ENCODE measurements around the gene CHD3.
A peak's percentile ranks its signal among the peaks of the same experiment; 100 is the strongest.
"Not testable (repeated sequence)": the region's sequence is repeated elsewhere in the genome, so short reads cannot be mapped to it uniquely, and the experiment has no call there.

CHD3 gene

DNA sequence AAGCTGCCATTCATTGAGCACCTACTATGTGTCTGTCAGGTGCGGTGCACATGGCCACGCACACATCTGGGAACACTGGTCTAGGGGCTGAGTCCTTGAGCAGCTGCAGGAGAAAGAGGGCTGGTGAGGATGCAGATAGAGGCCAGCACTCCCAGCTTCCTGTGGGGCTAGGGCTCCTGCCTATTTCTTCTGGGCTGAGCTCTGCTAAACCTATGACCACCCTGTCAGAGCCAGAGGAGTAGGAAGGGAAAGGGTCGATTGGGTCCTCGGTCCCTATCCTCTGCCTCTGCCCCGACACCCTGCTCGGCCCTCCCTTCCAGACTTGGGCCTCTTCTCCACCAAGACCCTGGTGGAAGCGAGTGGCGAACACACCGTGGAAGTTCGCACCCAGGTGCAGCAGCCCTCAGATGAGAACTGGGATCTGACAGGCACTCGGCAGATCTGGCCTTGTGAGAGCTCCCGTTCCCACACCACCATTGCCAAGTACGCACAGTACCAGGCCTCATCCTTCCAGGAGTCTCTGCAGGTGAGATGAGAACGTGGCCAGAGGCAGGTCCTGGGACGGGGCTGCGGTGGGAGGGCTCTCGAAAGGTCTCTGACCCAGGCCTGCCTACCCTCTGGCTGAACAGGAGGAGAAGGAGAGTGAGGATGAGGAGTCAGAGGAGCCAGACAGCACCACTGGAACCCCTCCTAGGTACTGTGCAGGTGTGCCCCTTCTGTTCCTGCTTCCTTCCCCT is 37.7 kb upstream of the CHD3 start:
- DNase-seq: no peak

DNA sequence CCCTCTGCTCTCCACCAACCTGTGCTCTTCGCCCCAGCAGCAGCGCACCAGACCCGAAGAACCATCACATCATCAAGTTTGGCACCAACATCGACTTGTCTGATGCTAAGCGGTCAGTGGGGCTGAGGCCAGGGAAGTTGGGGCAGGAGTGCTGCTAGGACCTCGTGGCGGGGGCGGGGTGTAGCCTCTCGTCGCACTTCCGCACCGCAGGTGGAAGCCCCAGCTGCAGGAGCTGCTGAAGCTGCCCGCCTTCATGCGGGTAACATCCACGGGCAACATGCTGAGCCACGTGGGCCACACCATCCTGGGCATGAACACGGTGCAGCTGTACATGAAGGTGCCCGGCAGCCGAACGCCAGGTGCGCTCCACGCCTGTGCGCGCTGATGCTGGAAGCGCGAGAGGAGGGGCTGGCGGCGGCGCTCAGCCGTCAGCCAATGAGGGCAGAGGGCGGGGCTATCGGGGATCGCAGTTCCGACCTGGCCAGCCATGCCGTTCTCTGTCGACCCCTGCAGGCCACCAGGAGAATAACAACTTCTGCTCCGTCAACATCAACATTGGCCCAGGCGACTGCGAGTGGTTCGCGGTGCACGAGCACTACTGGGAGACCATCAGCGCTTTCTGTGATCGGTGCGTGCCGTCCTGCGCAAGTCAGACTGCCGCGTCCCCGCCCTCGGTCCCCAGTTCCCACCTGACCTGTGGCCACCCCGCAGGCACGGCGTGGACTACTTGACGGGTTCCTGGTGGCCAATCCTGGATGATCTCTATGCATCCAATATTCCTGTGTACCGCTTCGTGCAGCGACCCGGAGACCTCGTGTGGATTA is 36.9 kb upstream of the CHD3 start:
- DNase-seq: no peak

DNA sequence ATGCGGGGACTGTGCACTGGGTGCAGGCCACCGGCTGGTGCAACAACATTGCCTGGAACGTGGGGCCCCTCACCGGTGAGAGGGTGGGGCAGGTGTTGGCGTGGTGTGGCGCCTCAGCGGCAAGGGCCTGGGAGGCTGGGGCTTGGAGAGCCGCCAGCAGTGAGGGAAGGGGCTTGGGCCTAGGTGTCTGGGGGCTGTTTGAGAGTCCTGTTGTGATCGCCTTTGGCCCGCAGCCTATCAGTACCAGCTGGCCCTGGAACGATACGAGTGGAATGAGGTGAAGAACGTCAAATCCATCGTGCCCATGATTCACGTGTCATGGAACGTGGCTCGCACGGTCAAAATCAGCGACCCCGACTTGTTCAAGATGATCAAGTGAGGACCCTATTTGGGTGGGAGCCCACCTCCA is 36.3 kb upstream of the CHD3 start:
- DNase-seq: no peak

DNA sequence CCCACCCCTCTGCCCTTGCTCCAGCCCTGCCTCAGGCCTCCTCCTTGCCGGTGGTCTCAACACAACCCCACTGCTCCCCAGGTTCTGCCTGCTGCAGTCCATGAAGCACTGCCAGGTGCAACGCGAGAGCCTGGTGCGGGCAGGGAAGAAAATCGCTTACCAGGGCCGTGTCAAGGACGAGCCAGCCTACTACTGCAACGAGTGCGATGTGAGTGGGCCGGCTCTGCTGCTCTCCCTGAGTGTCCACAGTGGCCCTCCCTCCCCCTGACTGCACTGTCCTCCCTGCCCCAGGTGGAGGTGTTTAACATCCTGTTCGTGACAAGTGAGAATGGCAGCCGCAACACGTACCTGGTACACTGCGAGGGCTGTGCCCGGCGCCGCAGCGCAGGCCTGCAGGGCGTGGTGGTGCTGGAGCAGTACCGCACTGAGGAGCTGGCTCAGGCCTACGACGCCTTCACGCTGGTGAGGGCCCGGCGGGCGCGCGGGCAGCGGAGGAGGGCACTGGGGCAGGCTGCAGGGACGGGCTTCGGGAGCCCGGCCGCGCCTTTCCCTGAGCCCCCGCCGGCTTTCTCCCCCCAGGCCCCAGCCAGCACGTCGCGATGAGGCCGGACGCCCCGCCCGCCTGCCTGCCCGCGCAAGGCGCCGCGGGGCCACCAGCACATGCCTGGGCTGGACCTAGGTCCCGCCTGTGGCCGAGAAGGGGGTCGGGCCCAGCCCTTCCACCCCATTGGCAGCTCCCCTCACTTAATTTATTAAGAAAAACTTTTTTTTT is 35.5 kb upstream of the CHD3 start:
- no peak for DNase-seq

DNA sequence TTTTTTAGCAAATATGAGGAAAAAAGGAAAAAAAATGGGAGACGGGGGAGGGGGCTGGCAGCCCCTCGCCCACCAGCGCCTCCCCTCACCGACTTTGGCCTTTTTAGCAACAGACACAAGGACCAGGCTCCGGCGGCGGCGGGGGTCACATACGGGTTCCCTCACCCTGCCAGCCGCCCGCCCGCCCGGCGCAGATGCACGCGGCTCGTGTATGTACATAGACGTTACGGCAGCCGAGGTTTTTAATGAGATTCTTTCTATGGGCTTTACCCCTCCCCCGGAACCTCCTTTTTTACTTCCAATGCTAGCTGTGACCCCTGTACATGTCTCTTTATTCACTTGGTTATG is 34.9 kb upstream of the CHD3 start:
- DNase-seq: no peak

DNA sequence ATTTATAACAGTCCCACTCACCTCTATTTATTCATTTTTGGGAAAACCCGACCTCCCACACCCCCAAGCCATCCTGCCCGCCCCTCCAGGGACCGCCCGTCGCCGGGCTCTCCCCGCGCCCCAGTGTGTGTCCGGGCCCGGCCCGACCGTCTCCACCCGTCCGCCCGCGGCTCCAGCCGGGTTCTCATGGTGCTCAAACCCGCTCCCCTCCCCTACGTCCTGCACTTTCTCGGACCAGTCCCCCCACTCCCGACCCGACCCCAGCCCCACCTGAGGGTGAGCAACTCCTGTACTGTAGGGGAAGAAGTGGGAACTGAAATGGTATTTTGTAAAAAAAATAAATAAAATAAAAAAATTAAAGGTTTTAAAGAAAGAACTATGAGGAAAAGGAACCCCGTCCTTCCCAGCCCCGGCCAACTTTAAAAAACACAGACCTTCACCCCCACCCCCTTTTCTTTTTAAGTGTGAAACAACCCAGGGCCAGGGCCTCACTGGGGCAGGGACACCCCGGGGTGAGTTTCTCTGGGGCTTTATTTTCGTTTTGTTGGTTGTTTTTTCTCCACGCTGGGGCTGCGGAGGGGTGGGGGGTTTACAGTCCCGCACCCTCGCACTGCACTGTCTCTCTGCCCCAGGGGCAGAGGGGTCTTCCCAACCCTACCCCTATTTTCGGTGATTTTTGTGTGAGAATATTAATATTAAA is 34.4 kb upstream of the CHD3 start:
- DNase-seq: no peak

DNA sequence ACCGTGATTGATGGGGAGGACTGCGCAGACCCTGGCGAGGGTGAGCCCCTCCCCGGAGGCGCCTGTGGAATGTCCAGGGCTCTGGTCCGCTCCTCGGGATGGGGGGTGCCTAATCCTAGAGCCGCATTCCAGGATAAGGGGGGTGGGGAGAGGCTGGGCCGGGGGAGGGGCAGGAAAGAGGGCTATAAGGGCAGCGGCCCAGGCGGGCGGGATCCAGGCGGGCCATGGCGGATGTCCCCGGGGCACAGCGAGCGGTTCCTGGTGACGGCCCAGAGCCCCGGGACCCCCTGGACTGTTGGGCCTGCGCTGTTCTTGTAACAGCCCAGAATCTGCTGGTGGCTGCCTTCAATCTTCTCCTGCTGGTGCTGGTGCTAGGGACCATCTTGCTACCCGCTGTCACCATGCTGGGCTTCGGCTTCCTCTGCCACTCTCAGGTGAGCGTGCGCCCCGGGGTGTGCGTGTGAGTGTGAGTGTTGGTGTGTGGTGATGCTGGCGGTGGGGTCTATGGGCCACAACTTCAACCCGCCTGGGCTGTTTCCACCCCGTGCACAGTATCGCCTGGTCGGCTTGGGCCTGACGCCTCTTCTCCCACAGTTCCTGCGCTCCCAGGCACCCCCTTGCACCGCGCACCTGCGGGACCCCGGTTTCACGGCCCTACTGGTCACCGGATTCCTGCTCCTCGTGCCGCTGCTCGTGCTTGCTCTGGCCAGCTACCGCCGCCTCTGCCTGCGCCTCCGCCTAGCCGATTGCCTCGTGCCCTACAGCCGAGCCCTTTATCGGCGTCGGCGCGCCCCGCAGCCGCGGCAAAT is 33.5 kb upstream of the CHD3 start, which contains the start of gene TMEM88:
Gene TMEM88 (plus strand): TSS at position 216 of the 809 bp plus-strand sequence. CDS start 9 bp downstream, at position 225.
- DNase-seq: no peak

DNA sequence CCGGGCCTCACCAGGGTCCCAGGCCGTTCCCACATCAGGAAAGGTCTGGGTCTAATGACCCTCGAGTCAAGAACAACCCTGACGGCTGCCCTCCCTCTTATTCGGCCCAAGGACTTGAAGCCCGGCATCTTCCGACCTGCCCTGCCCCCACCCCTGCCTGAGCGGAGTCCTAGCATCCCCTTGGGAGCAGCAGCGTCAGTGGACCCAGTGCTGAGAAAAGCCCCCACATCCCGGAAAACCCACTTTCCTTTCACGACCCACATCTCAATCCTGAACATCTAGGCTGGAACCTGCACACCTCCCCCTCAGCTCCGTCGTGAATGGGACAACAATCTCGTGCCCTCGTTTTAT is 33.0 kb upstream of the CHD3 start:
- DNase-seq: no peak

DNA sequence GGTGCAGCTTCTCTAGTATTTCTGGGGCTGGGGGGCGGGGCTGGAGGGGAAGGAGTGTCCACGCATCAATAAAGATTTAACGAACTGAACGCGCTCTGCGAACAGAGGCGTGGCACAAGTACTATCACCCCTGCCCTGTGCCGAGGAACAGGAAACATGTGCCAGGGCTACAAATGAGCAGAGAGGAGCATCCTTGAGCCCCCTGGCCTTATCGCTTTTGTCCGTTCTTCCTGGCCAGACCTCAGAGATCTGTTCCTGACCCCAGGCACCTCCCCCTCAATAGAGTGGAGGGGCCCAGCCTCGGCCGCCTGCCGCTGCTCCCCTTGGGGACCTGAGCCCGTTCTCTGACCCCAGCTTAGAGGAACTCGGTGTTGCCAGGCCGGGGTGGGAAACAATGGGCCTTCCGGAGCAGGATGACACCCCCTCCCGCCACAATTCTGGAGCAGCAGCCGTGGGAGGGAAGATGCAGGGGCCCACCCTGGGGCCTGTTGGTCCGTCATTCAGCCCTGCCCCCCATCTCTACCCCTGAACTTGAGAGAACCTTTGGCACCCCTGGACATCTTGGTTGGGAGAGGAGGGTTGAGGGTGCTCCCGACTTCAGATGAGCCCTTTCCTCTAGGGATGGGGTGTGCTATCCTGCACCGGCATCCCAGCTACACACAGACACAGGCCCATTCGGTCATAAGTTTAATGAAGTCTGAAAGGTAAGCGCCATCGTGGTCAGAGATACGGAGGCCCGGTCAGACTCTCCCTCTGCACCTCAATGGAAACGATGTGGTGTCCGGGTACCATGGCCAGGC is 32.4 kb upstream of the CHD3 start:
- DNase-seq: no peak

DNA sequence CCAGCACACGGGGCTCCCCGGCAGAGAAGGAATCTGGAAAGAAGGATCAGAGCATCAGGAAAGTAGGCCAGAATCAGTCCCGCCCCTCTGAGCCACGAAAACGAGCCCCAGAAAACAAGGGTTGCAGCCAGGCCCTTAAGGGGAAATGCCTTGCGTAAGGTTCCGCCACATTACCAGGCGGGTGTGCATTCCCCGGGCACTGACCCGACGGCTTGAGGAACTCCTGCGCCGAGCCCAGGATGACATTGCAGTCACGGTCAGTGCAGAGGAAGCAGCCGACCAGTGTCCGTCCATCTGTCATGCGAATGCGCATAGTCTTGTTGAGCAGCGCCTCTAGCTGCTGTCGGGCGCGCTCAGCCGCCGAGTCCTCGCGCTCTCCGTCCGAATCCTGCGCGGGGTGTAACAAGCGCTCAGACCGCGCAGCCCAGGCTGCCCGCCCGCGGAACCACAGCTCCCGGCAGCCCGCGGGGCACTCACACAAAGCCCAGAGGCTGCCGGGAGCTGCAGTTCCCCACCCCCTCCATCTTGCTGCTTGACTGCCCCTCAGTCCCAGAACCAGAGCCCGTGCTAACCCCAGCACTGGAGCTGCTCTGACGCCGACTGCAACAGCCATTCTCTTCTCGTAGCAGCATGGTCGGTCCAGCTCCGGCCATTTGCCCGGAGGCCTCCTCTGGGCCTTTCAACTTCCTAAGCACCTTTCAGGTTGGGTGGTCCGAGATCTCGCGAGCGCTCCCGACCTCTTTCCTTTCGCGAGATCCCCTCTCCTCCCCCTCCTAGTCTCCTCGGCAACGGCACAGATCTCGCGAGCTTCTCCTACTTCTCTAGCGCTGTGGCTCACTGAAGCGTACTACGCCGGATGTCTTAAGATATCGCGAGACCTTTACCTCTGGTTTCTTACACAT is 31.5 kb upstream of the CHD3 start, which contains the start of gene NAA38:
Gene NAA38 (minus strand): TSS at position 749 of the 902 bp plus-strand sequence. CDS start 96 bp downstream, at position 653.
- peak; percentile 99 for DNase-seq

DNA sequence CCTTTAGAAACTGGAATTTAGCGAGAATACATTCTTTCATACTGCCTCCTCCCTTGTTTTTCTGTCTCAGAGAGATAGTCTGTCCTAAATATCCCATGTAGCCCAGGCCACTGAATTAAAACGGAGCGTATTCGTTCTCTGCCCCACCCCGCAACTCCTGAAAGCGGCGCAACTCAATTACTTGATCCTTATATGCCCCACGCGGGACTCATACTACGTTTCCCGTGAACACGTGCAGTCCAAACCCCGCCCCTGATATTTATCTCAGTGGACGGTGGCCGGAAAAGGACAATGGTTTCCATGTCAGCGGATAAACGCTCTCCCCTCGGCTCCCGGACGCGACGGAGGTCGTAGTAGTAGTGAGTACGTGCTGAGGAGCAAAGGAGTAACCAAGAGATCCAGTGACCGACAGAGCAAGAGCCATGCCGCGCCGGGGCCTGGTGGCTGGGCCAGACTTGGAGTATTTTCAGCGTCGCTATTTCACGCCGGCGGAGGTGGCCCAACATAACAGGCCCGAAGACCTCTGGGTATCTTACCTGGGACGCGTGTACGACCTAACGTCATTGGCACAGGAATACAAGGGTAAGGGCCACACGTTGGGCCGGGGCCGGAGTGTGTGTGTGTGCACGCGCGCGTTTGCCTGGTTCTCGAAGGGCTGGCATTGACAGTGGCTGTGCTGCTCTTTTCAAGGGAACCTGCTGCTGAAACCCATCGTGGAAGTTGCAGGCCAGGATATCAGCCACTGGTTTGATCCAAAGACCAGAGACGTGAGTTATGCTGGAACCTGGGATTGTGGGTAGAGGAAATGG is 30.7 kb upstream of the CHD3 start, which contains the start of gene CYB5D1:
Gene CYB5D1 (plus strand): TSS at position 291 of the 809 bp plus-strand sequence. CDS start 132 bp downstream, at position 423.
- peak; percentile 94 for DNase-seq

DNA sequence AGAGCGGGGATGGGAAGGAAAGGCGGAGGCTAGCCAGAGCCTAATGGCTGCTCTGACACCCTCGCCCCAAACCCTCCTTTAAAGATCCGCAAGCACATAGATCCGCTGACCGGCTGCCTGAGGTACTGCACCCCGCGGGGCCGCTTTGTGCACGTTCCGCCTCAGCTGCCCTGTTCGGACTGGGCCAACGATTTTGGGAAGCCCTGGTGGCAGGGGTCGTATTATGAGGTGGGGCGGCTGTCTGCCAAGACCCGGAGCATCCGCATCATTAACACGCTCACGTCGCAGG is 30.1 kb upstream of the CHD3 start:
- no peak for DNase-seq

DNA sequence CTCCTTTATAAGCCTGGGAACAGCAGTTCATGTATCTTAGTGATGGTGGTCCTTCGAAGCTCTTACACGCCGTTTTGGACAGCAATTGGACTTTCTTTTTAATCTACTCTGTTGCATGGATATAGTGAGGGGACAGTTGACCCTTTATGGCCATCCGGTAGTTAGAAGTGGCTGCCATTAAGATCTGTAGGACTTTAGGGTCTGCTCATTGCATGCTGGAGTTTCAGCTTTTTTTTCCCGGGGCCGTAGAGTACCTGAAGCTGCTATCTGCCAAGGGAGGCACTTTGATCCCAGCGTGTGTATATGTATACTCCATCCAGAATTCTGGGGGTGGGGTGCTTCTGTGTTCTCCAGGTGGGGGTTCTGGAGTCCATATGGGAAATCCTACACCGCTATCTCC is 29.6 kb upstream of the CHD3 start:
- no peak for DNase-seq

DNA sequence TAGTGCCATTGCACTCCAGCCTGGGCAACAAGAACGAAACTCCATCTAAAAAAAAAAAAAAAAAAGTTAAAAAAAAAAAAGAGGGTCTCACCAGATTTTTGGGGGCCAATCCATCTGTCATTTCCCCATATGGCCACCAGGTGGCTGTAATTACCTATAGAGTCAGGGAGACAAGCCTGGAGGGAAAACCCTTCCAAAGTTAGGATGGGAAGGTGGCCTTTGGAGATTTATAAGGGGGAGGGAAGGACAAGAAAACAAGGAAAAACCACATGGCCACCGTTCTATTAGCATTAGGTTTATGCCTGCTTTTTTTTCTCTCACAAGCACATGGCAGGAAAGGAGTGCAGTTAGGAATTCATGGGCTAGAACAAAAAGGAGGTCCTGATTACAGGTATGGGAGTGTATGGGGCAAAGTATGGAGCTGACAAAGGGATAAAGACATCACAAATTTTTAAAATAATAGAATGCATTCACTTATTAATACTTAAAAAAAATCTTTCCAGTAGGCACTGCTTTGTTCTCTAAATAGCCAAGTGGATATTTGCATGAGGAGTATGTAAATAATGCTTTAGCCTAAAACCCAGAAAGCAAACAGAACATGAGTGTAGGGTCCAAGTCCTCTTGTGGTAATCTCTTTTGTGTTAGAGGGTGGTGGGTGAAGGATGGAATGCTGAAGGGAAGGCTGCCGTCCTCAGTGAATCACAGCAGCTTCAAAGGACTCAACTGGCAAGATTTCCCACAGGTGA is 25.7 kb upstream of the CHD3 start:
- no peak for DNase-seq

DNA sequence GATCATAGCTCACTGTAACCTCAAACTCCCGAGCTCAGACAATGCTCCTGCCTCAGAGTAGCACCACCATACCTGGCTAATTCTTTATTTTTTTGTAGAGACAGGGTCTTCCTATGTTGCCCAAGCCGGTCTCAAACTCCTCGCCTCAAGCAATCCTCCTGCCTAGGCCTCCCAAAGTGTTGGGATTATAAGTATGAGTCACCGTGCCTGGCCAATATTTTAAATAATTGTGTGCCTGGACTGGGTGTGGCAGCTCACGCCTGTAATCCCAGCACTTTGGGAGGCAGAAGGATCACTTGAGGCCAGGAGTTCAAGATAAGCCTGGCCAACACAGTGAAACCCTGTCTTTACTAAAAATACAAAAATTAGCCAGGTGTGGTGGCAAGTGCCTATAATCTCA is 24.2 kb upstream of the CHD3 start:
- DNase-seq: not testable (repeated sequence)

DNA sequence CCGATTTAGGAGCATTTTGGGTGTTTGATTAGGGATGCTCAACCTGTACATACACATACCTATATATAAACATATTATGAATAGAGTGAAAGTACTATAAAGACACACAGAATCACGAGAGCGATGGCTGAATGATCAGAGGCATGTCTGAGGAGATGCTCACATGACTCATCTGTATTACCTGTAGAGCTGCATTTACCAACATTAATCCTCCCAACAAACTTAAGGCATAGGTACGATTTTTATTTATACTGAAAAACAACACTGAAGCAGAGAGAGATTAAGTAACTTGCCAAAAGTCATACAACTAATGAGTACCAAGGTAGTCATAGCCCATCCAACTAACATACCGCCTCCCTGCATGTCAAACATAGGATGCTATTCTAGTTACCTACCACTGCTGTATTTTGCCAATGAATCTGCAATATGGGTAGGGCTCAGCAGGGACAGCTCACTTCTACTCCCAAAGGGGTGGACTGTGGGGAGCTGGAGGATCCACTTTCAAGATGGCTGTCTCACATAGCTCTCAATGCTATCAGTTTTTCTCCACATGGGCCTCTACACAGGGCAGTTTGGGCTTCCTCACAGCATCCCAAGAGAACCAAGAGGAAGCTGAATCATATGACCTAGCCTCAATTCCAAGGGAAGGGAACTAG is 23.5 kb upstream of the CHD3 start:
- no peak for DNase-seq

DNA sequence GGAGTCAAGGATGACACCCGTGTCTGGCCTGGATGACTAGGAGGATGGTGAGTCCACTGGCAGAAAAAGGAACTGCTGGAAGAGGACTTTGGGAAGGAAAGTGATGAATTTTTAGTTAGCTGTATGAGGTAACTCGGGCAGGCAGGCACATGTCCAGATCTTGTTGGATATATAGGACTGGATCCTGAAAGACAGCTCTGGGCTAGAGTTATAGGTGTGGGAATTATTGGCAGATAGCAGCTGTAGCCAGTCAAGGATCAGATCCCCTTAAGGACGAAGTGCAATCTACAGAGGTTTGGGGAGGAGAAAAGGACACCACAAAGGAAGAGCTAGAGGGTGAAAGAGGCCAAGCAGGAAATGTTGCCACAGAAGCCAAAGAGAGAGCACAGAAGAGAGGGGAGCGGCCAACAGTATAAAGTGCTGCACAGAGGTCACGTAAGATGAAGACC is 20.7 kb upstream of the CHD3 start:
- DNase-seq: no peak

DNA sequence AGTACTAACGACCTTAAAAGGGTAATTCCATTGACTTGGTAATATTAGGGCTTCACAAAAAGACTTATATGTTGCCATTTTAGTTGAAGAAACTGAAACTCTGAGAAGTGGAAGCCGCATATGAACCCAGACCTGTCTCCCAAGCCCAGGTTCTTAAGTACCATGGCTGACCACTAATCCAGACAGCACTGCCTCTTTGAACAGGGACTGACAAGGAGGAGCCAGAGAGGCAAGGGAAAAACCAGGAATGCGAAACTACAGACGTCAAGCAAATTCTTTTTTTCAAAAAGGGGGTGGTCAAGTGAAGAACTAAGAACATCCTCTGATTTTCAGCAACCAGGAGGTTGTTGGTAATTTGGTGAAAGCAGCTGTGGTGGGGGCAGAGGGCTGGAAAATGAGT is 15.5 kb upstream of the CHD3 start:
- DNase-seq: no peak

Measured in NCI-H1436 treated with DMSO at 0.1 percent for 48 hours (cell line).